ENCODE measurements around the gene UNC93A. TPM values are rescaled to one million over a fixed set of nuclear protein-coding genes. Genes with fewer than 3 reads are reported as not detected.

UNC93A gene
- total RNA-seq, 4 donors from 2014 or later: not detected

DNA sequence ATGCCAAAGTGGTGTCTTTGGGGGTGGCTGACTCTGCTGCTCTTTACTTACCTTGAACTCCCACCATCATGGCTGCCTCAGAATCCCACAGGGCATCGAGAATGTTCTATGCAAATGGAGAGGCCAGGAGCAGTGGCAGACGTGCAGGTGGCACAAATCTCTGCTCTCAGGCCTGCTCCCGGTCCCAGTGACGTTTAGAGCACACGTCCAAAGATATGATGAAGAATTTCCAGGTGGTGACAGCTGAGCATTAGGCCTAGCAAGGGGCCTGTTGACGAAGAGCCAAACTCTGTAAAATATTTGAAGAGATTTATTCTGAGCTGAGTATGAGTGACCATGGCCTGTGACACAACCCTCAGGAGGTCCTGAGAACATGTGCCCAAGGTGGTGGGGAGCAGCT, 19.0 kb upstream of the UNC93A start:
- TF ChIP-seq, protein P1, sequence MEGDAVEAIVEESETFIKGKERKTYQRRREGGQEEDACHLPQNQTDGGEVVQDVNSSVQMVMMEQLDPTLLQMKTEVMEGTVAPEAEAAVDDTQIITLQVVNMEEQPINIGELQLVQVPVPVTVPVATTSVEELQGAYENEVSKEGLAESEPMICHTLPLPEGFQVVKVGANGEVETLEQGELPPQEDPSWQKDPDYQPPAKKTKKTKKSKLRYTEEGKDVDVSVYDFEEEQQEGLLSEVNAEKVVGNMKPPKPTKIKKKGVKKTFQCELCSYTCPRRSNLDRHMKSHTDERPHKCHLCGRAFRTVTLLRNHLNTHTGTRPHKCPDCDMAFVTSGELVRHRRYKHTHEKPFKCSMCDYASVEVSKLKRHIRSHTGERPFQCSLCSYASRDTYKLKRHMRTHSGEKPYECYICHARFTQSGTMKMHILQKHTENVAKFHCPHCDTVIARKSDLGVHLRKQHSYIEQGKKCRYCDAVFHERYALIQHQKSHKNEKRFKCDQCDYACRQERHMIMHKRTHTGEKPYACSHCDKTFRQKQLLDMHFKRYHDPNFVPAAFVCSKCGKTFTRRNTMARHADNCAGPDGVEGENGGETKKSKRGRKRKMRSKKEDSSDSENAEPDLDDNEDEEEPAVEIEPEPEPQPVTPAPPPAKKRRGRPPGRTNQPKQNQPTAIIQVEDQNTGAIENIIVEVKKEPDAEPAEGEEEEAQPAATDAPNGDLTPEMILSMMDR (IDR thresholded peaks at IDR 0.05; ENCODE audit: low read depth): no peak

DNA sequence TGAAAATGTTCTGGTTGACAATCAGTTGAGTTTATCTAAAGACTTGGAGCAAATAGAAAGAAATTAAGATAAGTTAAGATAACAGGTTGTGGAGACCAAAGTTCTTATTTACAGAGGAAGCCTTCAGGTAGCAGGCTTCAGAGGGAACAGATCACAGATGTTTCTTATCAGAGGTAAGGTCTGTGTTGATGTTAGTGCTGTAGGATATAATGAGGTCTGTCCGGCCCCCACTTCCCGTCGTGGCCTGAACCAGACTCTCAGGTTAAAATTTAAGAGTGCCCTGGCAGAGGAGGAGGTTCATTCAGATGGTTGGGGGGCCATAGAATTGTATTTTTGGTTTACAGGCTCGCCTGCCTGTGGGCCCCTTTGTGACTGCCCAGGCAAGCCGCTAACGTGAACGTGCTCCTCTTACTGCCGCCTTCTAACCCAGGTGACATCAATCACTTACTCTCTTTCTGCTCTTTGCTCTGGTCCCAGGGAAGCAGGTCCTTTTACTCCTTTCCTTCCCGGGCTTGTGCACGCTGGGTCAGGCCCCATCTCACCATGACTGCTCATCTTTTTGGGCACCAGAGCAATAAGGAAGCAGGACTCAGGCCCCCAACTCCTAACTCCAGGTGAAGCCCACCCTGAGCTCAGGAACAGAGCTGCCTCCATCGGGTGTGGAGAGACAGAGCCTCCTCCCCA, 18.3 kb upstream of the UNC93A start:
- TF ChIP-seq, protein P1 (IDR thresholded peaks at IDR 0.05; ENCODE audit: low read depth): no peak

DNA sequence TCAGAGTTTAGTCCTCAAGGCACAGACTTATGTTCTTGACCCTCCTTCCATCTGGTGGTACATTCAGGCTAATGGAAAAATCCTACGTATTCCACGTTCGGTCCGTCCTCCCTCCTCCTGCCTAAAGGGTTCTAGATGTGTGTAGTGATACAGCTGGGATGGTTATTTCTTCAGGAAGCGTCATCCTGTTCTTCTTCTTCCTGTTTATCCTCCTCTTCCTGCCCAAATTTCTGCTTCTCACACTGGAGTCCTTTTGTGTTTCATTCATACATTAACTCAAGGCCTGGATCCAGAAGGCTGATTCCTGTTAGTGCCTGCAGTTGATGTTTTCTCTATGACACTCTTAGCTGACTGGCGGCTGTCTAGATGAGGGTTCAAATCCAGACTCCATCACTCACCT, 16.8 kb upstream of the UNC93A start:
- TF ChIP-seq, protein P1 (IDR thresholded peaks at IDR 0.05; ENCODE audit: low read depth): no peak

DNA sequence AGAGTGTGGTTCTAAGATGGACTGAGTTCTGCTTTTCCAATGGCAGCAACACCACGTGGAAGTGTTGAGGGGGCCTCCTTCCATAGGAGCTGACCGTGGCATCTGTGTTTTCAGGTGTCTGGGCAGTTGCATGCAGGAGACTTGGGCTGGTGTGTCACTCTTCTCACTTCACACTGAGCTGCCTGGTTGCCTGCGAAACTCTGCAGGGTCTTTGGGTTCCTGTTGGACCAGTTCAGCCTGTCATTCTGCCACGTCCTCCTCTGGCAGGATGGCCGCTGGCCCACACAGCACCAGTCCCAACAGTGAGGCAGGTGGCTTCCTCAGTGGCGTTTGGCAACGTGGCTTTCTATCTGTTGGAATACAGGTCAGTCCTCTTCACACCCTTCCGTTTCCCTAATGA, 16.1 kb upstream of the UNC93A start:
- TF ChIP-seq, protein P1 (IDR thresholded peaks at IDR 0.05; ENCODE audit: low read depth): no peak

DNA sequence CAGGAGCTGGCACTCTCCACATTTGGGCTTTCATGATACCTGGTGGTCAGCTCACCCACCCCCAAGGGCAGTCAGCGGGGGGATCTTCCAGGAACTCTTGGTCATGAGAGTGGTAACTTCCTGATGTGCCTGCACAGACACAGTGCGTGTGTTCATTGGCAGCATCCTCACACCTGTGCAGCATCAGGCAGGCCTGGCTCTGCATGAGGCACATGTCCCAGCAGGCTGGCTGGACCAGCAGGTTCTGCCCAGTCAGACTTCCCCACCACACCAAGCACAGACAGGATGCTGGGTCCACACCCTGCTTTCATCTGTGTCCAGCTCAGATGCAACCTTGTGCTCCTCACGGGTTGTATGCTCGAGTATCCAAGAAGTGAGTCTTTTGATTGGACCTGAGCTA, 15.7 kb upstream of the UNC93A start:
- TF ChIP-seq, protein P1 (IDR thresholded peaks at IDR 0.05; ENCODE audit: low read depth): no peak

DNA sequence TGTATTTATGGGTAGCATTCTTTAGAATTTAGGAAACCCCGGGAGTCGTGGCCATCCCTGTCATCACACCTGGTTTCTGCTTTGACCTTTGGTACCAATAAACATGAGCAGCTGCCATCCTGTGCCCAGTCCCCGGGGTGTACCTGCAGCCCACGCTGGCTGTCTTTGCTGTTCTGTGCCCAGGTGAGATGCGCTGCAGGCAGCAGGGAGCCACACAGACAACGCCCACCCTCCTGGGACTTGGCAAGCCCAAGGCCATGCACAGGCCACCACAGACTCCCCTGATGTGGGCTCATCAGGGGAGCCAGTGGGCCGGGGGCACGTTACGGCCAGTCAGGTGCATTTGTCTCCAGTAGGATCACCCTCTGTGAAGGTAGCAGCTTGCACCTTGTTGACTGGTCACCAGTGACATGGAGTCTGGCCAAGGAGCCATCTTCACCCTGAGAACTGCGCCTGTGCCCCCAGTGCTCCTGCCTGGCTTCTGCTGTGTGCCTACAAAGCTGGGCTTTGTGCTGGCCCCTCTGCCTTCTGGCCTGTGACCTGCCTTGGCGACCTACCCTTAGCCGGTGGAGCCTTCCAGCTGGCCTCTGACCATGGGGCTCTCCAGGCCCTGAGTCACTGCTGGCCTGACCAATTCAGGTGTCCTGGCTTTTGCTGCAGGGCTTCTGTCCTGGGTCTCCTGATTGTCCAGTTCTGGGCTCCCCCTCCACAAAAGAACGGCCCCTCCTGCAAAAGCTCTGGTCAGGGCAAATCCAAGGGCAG, 14.2 kb upstream of the UNC93A start:
- TF ChIP-seq, protein P1 (IDR thresholded peaks at IDR 0.05; ENCODE audit: low read depth): no peak

DNA sequence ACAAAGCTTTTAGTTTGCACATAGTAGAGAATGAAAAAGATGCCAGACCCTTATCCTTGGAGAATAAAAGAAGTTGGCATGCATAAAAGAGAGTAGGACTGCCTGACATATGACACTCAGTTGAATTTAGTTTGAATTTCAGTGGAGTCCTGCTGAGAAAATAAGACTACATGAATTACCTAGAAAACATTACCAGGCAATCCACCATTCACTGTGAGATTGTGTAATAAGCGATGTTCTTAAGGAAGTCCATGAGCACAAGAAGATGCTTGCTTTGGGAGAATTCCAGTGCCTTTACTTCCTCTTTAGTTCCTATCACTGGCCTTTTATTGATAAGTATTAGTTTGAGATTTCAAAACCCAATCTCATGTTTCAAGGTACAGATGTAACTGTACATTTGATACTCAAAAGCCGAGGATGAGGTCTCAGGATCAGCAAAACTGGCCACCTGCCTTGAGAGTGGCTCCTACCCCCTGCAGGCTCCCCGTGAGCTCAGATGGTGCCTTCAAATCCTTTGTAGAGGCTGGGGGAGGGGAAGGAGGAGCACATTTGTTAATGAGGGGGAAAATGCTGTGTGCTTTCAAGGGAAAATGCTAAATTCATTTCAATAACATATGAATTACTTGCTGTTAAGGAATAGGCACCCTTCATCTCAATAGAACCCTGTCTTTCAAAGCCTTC, 11.2 kb upstream of the UNC93A start:
- TF ChIP-seq, protein P1 (IDR thresholded peaks at IDR 0.05; ENCODE audit: low read depth): no peak

Measured in subcutaneous adipose tissue (tissue), 4 donors.